WTC11 (cell line): ENCODE measurements around the gene CALY. TPM values are rescaled to one million over a fixed set of nuclear protein-coding genes. Genes with fewer than 3 reads are reported as not detected.

Experiments used
- ATAC-seq: fragments of 200-7000 bp; cut with Tn5 transposase; 2 replicates; pipeline ENCODE4 v1.10.0; 2021; ENCODE audit warnings: mild to moderate bottlenecking, moderate library complexity
- CTCF ChIA-PET: fragments of 300-600 bp; sonication (Branson Sonifier 250); formaldehyde crosslinking; loops from one replicate; lab custom pipeline; 2021; ENCODE audit warnings: antibody characterized with exemption; lab: Charles Lee
- POLR2A ChIA-PET: fragments of 350-600 bp; sonication (Branson Sonifier 250); formaldehyde crosslinking; loops from one replicate; lab custom pipeline; 2021; ENCODE audit warnings: antibody characterized with exemption; lab: Charles Lee
- DNase-seq: peaks from one replicate; pipeline ENCODE4 v3.0.0; 2021; ENCODE audit warnings: low spot score
- H3K27ac Mint-ChIP-seq: 2 replicates; pipeline ENCODE4 v1.8.0; 2021; ENCODE audit warnings: mixed read lengths
- H3K27me3 Mint-ChIP-seq: 2 replicates; pipeline ENCODE4 v1.8.0; 2021; ENCODE audit warnings: low read depth, mild to moderate bottlenecking, moderate library complexity, mixed read lengths
- H3K36me3 Mint-ChIP-seq: 2 replicates; pipeline ENCODE4 v1.8.0; 2021; ENCODE audit warnings: mixed read lengths
- H3K4me1 Mint-ChIP-seq: 2 replicates; pipeline ENCODE4 v1.8.0; 2022; ENCODE audit warnings: mixed read lengths
- H3K4me3 Mint-ChIP-seq: 2 replicates; pipeline ENCODE4 v1.8.0; 2021; ENCODE audit warnings: mild to moderate bottlenecking, moderate library complexity, mixed read lengths
- H3K9me3 Mint-ChIP-seq: 2 replicates; pipeline ENCODE4 v1.8.0; 2021; ENCODE audit warnings: mixed read lengths
- CBFB ChIP-seq: sonication (generic); formaldehyde crosslinking; IDR thresholded peaks from 2 replicates; pipeline ENCODE4 v1.8.1; 2022; ENCODE audit warnings: mild to moderate bottlenecking, low read depth, missing genetic modification reagents
- ESRRA ChIP-seq: sonication (generic); formaldehyde crosslinking; IDR thresholded peaks from 2 replicates; pipeline ENCODE4 v1.8.1; 2022; ENCODE audit warnings: mild to moderate bottlenecking, missing genetic modification reagents, borderline replicate concordance
- GTF2I ChIP-seq: fragments of 250-450 bp; sonication (Bioruptor Pico); conservative IDR thresholded peaks from 2 replicates; pipeline ENCODE4 v1.4.0; 2021; ENCODE audit warnings: mild to moderate bottlenecking
- NFE2L1 ChIP-seq: sonication (generic); formaldehyde crosslinking; IDR thresholded peaks from 2 replicates; pipeline ENCODE4 v1.8.1; 2023; ENCODE audit warnings: missing genetic modification reagents
- NR3C1 ChIP-seq: sonication (generic); formaldehyde crosslinking; conservative IDR thresholded peaks from 2 replicates; pipeline ENCODE4 v1.8.1; 2023; ENCODE audit warnings: low read depth, mild to moderate bottlenecking, missing genetic modification reagents
- SMAD3 ChIP-seq: sonication (generic); formaldehyde crosslinking; IDR thresholded peaks from 2 replicates; pipeline ENCODE4 v1.8.0; 2022; ENCODE audit warnings: missing genetic modification reagents, mild to moderate bottlenecking, borderline replicate concordance
- SOX15 ChIP-seq: fragments of 250-450 bp; sonication (Bioruptor Pico); IDR thresholded peaks from 2 replicates; pipeline ENCODE4 v1.9.0; 2021; ENCODE audit warnings: mild to moderate bottlenecking
- ZNF416 ChIP-seq: fragments of 250-450 bp; sonication (Bioruptor Pico); IDR thresholded peaks from 2 replicates; pipeline ENCODE4 v1.9.0; 2021; ENCODE audit warnings: mild to moderate bottlenecking, inconsistent platforms
- total RNA-seq: library from RNA; stranded (reverse); gene quantifications from 3 replicates; pipeline ENCODE4 v1.2.3, GENCODE V29; 2021
- TF ChIP-seq, protein P1 (sequence below): sonication (generic); formaldehyde crosslinking; conservative IDR thresholded peaks from 2 replicates; pipeline ENCODE4 v1.8.1; 2022; ENCODE audit warnings: mild to moderate bottlenecking, missing genetic modification reagents
- TF ChIP-seq, protein P2 (sequence below): sonication (generic); formaldehyde crosslinking; conservative IDR thresholded peaks from 2 replicates; pipeline ENCODE4 v1.8.1; 2023; ENCODE audit warnings: mild to moderate bottlenecking, low read depth, missing genetic modification reagents, moderate library complexity
- TF ChIP-seq, protein P3 (sequence below): sonication (generic); formaldehyde crosslinking; IDR thresholded peaks from 2 replicates; pipeline ENCODE4 v1.8.1; 2023; ENCODE audit warnings: mild to moderate bottlenecking, missing genetic modification reagents, borderline replicate concordance
- TF ChIP-seq, protein P4 (sequence below): sonication (generic); formaldehyde crosslinking; IDR thresholded peaks from 2 replicates; pipeline ENCODE4 v1.8.1; 2023; ENCODE audit warnings: mild to moderate bottlenecking, missing genetic modification reagents, moderate library complexity
- TF ChIP-seq, protein P5 (sequence below): fragments of 250-450 bp; sonication (Bioruptor Pico); IDR thresholded peaks from 2 replicates; pipeline ENCODE4 v1.9.0; 2021; ENCODE audit warnings: mild to moderate bottlenecking
- TF ChIP-seq, protein P6 (sequence below): fragments of 200-600 bp; IDR thresholded peaks from 2 replicates; pipeline ENCODE4 v1.8.0; 2022; ENCODE audit warnings: antibody characterized with exemption
- TF ChIP-seq, protein P7 (sequence below): sonication (generic); formaldehyde crosslinking; IDR thresholded peaks from 2 replicates; pipeline ENCODE4 v1.8.1; 2022; ENCODE audit warnings: missing genetic modification reagents, borderline replicate concordance
- TF ChIP-seq, protein P8 (sequence below): sonication (generic); formaldehyde crosslinking; IDR thresholded peaks from 2 replicates; pipeline ENCODE4 v1.8.0; 2022; ENCODE audit warnings: mild to moderate bottlenecking, missing genetic modification reagents

CALY gene
- total RNA-seq, 1 experiment from 2014 or later: 0.63 TPM

DNA sequence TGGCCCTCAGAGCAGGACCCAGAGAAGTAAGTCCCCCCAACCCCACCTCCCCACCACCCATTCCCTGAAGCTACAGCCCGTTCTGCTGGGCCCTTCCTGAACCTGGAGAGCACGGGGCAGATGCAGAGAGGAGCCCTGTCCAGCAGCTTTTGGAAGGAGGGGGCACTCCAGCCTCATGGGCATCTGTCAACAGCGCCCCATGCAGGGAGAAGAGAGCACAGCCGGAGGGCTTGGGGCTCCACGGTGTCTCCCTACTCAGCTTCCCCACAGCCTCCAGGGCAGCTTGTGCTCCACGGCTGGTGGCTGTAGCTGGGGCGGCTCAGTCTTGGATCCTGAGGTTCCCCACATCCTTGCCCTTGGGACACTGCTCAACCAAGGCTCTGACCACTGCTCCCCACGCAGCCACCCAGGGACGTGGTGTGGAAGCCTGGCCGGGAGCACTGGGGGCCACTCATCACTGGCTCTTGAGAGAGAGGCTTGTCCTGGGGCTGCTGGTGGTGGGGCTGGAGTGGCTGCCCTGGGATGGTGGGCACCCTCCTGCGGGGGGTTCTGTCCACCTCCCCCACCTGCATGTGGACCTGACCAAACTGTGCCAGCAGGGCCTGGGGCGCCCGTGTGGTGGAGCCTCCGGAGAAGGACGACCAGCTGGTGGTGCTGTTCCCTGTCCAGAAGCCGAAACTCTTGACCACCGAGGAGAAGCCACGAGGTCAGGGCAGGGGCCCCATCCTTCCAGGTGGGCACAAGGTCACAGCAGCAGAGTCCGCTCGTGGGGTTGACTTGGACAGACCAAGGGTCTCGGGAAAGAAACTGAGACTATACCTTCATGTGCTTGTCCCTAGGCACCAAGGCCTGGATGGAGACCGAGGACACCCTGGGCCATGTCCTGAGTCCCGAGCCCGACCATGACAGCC lies 15.0 kb upstream of the CALY start:
- Mint-ChIP-seq H3K27ac (no peak overlapping the region), H3K36me3 (no peaks in the 10 kb centered on the region), H3K4me3 (no peak overlapping the region), H3K9me3 (no peaks in the 10 kb centered on the region), H3K27me3 (peaks cover 2% of the 10 kb centered on the region; the same call in 1 of the 2 replicates), H3K4me1 (peaks cover 4% of the 10 kb centered on the region)
- TF ChIP-seq, protein P1, sequence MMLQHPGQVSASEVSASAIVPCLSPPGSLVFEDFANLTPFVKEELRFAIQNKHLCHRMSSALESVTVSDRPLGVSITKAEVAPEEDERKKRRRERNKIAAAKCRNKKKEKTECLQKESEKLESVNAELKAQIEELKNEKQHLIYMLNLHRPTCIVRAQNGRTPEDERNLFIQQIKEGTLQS (CRISPR knock-in tag): no peak
- TF ChIP-seq NR3C1 (CRISPR knock-in tag): 0 out of 2 replicates have a peak, but pooled peaks have one; percentile 36
- no peak for TF ChIP-seq SMAD3 (CRISPR knock-in tag)
- TF ChIP-seq, protein P2, sequence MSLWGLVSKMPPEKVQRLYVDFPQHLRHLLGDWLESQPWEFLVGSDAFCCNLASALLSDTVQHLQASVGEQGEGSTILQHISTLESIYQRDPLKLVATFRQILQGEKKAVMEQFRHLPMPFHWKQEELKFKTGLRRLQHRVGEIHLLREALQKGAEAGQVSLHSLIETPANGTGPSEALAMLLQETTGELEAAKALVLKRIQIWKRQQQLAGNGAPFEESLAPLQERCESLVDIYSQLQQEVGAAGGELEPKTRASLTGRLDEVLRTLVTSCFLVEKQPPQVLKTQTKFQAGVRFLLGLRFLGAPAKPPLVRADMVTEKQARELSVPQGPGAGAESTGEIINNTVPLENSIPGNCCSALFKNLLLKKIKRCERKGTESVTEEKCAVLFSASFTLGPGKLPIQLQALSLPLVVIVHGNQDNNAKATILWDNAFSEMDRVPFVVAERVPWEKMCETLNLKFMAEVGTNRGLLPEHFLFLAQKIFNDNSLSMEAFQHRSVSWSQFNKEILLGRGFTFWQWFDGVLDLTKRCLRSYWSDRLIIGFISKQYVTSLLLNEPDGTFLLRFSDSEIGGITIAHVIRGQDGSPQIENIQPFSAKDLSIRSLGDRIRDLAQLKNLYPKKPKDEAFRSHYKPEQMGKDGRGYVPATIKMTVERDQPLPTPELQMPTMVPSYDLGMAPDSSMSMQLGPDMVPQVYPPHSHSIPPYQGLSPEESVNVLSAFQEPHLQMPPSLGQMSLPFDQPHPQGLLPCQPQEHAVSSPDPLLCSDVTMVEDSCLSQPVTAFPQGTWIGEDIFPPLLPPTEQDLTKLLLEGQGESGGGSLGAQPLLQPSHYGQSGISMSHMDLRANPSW (CRISPR knock-in tag): 0 out of 2 replicates have a peak, but pooled peaks have one; percentile 24
- no peak for TF ChIP-seq ESRRA (CRISPR knock-in tag)
- TF ChIP-seq, protein P3, sequence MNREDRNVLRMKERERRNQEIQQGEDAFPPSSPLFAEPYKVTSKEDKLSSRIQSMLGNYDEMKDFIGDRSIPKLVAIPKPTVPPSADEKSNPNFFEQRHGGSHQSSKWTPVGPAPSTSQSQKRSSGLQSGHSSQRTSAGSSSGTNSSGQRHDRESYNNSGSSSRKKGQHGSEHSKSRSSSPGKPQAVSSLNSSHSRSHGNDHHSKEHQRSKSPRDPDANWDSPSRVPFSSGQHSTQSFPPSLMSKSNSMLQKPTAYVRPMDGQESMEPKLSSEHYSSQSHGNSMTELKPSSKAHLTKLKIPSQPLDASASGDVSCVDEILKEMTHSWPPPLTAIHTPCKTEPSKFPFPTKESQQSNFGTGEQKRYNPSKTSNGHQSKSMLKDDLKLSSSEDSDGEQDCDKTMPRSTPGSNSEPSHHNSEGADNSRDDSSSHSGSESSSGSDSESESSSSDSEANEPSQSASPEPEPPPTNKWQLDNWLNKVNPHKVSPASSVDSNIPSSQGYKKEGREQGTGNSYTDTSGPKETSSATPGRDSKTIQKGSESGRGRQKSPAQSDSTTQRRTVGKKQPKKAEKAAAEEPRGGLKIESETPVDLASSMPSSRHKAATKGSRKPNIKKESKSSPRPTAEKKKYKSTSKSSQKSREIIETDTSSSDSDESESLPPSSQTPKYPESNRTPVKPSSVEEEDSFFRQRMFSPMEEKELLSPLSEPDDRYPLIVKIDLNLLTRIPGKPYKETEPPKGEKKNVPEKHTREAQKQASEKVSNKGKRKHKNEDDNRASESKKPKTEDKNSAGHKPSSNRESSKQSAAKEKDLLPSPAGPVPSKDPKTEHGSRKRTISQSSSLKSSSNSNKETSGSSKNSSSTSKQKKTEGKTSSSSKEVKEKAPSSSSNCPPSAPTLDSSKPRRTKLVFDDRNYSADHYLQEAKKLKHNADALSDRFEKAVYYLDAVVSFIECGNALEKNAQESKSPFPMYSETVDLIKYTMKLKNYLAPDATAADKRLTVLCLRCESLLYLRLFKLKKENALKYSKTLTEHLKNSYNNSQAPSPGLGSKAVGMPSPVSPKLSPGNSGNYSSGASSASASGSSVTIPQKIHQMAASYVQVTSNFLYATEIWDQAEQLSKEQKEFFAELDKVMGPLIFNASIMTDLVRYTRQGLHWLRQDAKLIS (CRISPR knock-in tag): 0 out of 2 replicates have a peak, but pooled peaks have one; percentile 49
- TF ChIP-seq, protein P4, sequence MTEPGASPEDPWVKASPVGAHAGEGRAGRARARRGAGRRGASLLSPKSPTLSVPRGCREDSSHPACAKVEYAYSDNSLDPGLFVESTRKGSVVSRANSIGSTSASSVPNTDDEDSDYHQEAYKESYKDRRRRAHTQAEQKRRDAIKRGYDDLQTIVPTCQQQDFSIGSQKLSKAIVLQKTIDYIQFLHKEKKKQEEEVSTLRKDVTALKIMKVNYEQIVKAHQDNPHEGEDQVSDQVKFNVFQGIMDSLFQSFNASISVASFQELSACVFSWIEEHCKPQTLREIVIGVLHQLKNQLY: no peak
- TF ChIP-seq, protein P5, sequence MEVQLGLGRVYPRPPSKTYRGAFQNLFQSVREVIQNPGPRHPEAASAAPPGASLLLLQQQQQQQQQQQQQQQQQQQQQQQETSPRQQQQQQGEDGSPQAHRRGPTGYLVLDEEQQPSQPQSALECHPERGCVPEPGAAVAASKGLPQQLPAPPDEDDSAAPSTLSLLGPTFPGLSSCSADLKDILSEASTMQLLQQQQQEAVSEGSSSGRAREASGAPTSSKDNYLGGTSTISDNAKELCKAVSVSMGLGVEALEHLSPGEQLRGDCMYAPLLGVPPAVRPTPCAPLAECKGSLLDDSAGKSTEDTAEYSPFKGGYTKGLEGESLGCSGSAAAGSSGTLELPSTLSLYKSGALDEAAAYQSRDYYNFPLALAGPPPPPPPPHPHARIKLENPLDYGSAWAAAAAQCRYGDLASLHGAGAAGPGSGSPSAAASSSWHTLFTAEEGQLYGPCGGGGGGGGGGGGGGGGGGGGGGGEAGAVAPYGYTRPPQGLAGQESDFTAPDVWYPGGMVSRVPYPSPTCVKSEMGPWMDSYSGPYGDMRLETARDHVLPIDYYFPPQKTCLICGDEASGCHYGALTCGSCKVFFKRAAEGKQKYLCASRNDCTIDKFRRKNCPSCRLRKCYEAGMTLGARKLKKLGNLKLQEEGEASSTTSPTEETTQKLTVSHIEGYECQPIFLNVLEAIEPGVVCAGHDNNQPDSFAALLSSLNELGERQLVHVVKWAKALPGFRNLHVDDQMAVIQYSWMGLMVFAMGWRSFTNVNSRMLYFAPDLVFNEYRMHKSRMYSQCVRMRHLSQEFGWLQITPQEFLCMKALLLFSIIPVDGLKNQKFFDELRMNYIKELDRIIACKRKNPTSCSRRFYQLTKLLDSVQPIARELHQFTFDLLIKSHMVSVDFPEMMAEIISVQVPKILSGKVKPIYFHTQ: no peak
- TF ChIP-seq CBFB (CRISPR knock-in tag): 0 out of 2 replicates have a peak, but pooled peaks have one; percentile 23
- peak; percentile 59 for DNase-seq
- CTCF ChIA-PET: interaction anchor here (0.6 to 1.9 kb wide), 9 partner anchors 15 to 1351 kb away, joined by 3 to 25 read pairs (median 5); partner anchors contain the start of gene CALY
- POLR2A ChIA-PET: interaction anchor here (0.7 kb wide), 1 partner anchor 73 kb away, joined by 3 read pairs; no protein-coding TSS in a partner anchor
- peak; percentile 44 for ATAC-seq

DNA sequence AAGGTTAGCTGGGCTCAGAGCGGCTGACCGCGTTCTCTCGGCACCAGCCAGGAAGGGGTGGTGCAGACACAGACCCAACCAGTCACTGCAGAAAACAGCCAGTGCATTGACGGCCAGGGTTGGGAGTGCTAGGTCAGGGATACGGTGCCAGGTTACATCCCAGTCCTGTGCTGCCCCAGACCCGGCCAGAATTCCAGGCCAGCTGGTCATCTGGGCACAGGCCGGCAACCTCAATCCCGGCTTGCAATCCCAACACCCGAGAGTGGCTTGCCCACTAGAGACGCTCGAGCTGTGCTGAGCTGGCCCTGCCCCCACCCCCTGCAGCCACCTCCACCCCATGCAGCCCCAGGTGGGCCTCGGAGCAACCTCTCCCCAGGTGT lies 14.2 kb upstream of the CALY start:
- Mint-ChIP-seq H3K4me3 (no peak overlapping the region), H3K27ac (no peak overlapping the region), H3K27me3 (peaks cover 2% of the 10 kb centered on the region; the same call in 1 of the 2 replicates), H3K9me3 (no peaks in the 10 kb centered on the region), H3K4me1 (peaks cover 9% of the 10 kb centered on the region), H3K36me3 (no peaks in the 10 kb centered on the region)
- no peak for DNase-seq
- ATAC-seq: no peak
- ChIA-PET CTCF (interaction anchor here (1.0 to 1.9 kb wide), 6 partner anchors 22 to 47 kb away, joined by 3 to 25 read pairs (median 7); no protein-coding TSS in a partner anchor), POLR2A (interaction anchor here (0.7 kb wide), 1 partner anchor 73 kb away, joined by 3 read pairs; no protein-coding TSS in a partner anchor)
- TF ChIP-seq, protein P6, sequence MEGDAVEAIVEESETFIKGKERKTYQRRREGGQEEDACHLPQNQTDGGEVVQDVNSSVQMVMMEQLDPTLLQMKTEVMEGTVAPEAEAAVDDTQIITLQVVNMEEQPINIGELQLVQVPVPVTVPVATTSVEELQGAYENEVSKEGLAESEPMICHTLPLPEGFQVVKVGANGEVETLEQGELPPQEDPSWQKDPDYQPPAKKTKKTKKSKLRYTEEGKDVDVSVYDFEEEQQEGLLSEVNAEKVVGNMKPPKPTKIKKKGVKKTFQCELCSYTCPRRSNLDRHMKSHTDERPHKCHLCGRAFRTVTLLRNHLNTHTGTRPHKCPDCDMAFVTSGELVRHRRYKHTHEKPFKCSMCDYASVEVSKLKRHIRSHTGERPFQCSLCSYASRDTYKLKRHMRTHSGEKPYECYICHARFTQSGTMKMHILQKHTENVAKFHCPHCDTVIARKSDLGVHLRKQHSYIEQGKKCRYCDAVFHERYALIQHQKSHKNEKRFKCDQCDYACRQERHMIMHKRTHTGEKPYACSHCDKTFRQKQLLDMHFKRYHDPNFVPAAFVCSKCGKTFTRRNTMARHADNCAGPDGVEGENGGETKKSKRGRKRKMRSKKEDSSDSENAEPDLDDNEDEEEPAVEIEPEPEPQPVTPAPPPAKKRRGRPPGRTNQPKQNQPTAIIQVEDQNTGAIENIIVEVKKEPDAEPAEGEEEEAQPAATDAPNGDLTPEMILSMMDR: no peak
- TF ChIP-seq ZNF416 (CRISPR knock-in tag) (no peak), GTF2I (CRISPR knock-in tag) (no peak), NFE2L1 (CRISPR knock-in tag) (no peak), SOX15 (CRISPR knock-in tag) (no peak)
- TF ChIP-seq, protein P7, sequence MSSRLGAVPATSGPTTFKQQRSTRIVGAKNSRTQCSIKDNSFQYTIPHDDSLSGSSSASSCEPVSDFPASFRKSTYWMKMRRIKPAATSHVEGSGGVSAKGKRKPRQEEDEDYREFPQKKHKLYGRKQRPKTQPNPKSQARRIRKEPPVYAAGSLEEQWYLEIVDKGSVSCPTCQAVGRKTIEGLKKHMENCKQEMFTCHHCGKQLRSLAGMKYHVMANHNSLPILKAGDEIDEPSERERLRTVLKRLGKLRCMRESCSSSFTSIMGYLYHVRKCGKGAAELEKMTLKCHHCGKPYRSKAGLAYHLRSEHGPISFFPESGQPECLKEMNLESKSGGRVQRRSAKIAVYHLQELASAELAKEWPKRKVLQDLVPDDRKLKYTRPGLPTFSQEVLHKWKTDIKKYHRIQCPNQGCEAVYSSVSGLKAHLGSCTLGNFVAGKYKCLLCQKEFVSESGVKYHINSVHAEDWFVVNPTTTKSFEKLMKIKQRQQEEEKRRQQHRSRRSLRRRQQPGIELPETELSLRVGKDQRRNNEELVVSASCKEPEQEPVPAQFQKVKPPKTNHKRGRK (CRISPR knock-in tag): no peak
- TF ChIP-seq, protein P8, sequence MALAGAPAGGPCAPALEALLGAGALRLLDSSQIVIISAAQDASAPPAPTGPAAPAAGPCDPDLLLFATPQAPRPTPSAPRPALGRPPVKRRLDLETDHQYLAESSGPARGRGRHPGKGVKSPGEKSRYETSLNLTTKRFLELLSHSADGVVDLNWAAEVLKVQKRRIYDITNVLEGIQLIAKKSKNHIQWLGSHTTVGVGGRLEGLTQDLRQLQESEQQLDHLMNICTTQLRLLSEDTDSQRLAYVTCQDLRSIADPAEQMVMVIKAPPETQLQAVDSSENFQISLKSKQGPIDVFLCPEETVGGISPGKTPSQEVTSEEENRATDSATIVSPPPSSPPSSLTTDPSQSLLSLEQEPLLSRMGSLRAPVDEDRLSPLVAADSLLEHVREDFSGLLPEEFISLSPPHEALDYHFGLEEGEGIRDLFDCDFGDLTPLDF: no peak
